ENCODE data around the gene EEPD1. TPM values are rescaled to one million over a fixed set of nuclear protein-coding genes. Genes with fewer than 3 reads are reported as not detected.

EEPD1 gene
- total and polyA plus RNA-seq, 10 donors: 7.7 to 23.4 (median 14.6) TPM

DNA sequence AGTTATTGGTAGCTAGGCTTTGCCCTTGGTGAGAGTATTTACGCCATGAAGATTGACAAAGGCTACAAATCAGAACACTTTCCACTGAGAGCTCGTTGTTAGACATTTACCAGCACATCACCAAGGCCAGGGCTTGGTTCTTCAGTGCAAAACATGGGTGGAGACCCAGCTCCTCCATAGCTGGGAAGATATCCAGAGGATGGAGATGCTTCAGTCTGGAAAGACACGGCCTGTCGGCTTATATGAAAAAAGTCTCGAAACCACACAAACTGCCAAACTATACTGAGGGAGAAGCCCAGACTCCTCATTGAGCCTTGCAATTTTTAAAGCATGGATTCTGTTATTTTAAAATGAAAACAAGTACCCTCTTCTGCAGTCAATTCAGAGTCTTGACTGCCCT, 153.2 kb downstream of the EEPD1 start:
- intact Hi-C loops (cut with DNase I; ENCODE audit: low total_unique reads): no loop called here
- Histone ChIP-seq H3K36me3 (no peaks in the 10 kb centered on the region), H3K9me3 (no peaks in the 10 kb centered on the region), H3K27ac (no peak overlapping the region), H3K4me1 (peaks cover 0 to 22% (median 8%) of the 10 kb centered on the region in 6 donors), H3K27me3 (replicated peaks in 1 of 7) (no peaks in the 10 kb centered on the region), H3K4me3 (no peak overlapping the region)
- DNase-seq: no peak
- TF ChIP-seq, protein P1, sequence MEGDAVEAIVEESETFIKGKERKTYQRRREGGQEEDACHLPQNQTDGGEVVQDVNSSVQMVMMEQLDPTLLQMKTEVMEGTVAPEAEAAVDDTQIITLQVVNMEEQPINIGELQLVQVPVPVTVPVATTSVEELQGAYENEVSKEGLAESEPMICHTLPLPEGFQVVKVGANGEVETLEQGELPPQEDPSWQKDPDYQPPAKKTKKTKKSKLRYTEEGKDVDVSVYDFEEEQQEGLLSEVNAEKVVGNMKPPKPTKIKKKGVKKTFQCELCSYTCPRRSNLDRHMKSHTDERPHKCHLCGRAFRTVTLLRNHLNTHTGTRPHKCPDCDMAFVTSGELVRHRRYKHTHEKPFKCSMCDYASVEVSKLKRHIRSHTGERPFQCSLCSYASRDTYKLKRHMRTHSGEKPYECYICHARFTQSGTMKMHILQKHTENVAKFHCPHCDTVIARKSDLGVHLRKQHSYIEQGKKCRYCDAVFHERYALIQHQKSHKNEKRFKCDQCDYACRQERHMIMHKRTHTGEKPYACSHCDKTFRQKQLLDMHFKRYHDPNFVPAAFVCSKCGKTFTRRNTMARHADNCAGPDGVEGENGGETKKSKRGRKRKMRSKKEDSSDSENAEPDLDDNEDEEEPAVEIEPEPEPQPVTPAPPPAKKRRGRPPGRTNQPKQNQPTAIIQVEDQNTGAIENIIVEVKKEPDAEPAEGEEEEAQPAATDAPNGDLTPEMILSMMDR (IDR thresholded peaks at IDR 0.05 in 8 of 11, conservative IDR thresholded peaks at IDR 0.05 in 3 of 11): no peak
- TF ChIP-seq POLR2A (IDR thresholded peaks at IDR 0.05): no peak
- TF ChIP-seq POLR2AphosphoS5 (IDR thresholded peaks at IDR 0.05): no peak
- 88 to 94% (median 91%) methylated on average over 5 of the region's 5 CpGs for WGBS, 5 donors

DNA sequence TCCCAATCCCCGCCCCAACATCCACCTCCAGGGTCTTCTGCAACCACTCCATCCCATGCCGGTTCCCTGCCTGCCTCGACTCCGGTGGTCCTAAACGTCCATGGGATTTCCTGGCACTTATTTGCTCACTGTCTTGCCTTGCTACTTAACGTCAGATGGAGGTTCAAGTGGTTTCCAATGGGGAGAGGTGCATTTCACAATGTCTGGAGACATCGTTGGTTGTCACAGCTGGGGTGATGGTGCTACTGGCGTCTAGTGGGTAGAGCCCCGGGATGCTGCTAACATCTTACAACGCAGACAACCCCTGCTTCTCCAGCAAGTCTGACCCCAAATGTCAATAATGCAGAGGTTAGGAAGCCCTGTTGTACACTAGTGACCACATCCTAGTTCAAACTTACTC, 153.7 kb downstream of the EEPD1 start:
- no peak for DNase-seq
- TF ChIP-seq, protein P1 (IDR thresholded peaks at IDR 0.05 in 8 of 11, conservative IDR thresholded peaks at IDR 0.05 in 3 of 11): no peak
- intact Hi-C loops (cut with DNase I; ENCODE audit: low total_unique reads): no loop called here
- peaks cover 0 to 21% (median 7%) of the 10 kb centered on the region in 6 donors for H3K4me1 ChIP-seq
- H3K4me3 ChIP-seq: no peak overlapping the region
- 67 to 91% (median 75%) methylated on average over 10 of the region's 10 CpGs for WGBS, 5 donors
- H3K27me3 ChIP-seq (replicated peaks in 1 of 7): no peaks in the 10 kb centered on the region
- no peak overlapping the region for H3K27ac ChIP-seq
- H3K9me3 ChIP-seq: no peaks in the 10 kb centered on the region
- H3K36me3 ChIP-seq: no peaks in the 10 kb centered on the region

DNA sequence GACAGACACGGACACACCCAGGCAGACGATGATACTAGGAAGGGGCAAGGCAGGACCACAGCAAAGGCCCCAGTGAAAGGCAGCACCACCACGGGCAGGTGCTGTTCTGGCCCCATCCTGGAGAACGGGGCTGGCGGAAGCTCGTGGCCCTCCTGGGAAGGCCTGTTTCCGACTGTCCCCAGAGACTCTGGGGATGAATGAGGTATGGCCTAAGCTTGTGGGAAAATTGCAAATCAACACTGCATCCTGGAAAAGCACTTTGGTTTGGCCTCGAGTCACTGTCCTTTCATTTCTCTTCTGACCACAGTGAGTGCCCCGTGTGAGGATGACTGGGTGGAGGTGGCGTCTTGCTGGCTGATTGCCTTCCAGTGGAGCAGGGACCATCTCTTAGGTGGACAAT, 155.0 kb downstream of the EEPD1 start:
- TF ChIP-seq POLR2A (IDR thresholded peaks at IDR 0.05): no peak
- TF ChIP-seq, protein P1 (IDR thresholded peaks at IDR 0.05 in 8 of 11, conservative IDR thresholded peaks at IDR 0.05 in 3 of 11): no peak
- TF ChIP-seq POLR2AphosphoS5 (IDR thresholded peaks at IDR 0.05): no peak
- no peak for DNase-seq

DNA sequence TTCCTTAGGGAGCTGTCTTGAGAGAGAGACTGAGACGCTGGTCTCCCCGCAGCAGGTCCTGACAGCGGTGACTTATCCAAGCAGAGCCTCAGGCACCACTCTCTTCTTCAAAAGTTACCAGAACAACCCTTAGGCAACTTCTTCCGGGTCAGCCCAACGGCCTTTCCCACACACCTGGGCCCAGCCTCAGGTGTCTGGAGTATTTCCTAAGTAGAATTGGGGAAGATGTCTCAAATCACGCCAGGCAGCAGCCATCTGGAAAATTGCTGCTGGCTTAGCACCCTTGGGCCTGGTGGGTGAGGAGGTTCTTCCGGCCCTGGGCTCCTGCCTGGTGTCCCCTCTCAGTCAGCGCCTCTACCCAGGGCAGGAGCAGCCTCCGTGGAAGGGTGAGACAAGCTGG, 156.2 kb downstream of the EEPD1 start:
- no peaks in the 10 kb centered on the region for H3K27me3 ChIP-seq (replicated peaks in 1 of 7)
- DNase-seq: no peak
- H3K27ac ChIP-seq: no peak overlapping the region
- no peaks in the 10 kb centered on the region for H3K9me3 ChIP-seq
- intact Hi-C loops (cut with DNase I; ENCODE audit: low total_unique reads): no loop called here
- no peaks in the 10 kb centered on the region for H3K36me3 ChIP-seq
- H3K4me1 ChIP-seq: peaks cover 0 to 2% (median under 1%) of the 10 kb centered on the region in 6 donors
- H3K4me3 ChIP-seq: no peak overlapping the region
- 83 to 93% (median 86%) methylated on average over 9 of the region's 9 CpGs for WGBS, 5 donors
- no peak for TF ChIP-seq POLR2A (IDR thresholded peaks at IDR 0.05)
- TF ChIP-seq POLR2AphosphoS5 (IDR thresholded peaks at IDR 0.05): no peak
- TF ChIP-seq, protein P1 (IDR thresholded peaks at IDR 0.05 in 8 of 11, conservative IDR thresholded peaks at IDR 0.05 in 3 of 11): no peak

More for the DNA sequence above, 155.0 kb downstream of the EEPD1 start:
- 61 to 80% (median 73%) methylated on average over 10 of the region's 10 CpGs for WGBS, 5 donors
- intact Hi-C loops (cut with DNase I; ENCODE audit: low total_unique reads): no loop called here
- Histone ChIP-seq H3K4me1 (peaks cover 0 to 15% (median 5%) of the 10 kb centered on the region in 6 donors), H3K9me3 (no peaks in the 10 kb centered on the region), H3K4me3 (no peak overlapping the region), H3K27ac (no peak overlapping the region), H3K36me3 (no peaks in the 10 kb centered on the region), H3K27me3 (replicated peaks in 1 of 7) (no peaks in the 10 kb centered on the region)

Measured in spleen (tissue), 11 donors.